Ishikawa (cell line): Measurements from ENCODE around the gene ST6GALNAC1.

Experiments used
- CEBPB ChIP-seq: IDR thresholded peaks from 2 replicates; pipeline ENCODE4 v1.6.1; 2012
- CREB1 ChIP-seq: IDR thresholded peaks from 2 replicates; pipeline ENCODE4 v1.6.1; 2012; ENCODE audit warnings: low read depth
- EGR1 ChIP-seq: IDR thresholded peaks from 2 replicates; pipeline ENCODE4 v1.6.1; 2012
- EP300 ChIP-seq: IDR thresholded peaks from 2 replicates; pipeline ENCODE4 v1.6.1; 2012; ENCODE audit warnings: borderline replicate concordance
- FOXM1 ChIP-seq: IDR thresholded peaks from 2 replicates; pipeline ENCODE4 v1.6.1; 2012; ENCODE audit warnings: low read depth, borderline replicate concordance
- MAX ChIP-seq: IDR thresholded peaks from 2 replicates; pipeline ENCODE4 v1.6.1; 2012
- NFIC ChIP-seq: IDR thresholded peaks from 2 replicates; pipeline ENCODE4 v1.6.1; 2012
- RAD21 ChIP-seq: IDR thresholded peaks from 2 replicates; pipeline ENCODE4 v1.6.1; 2012; ENCODE audit warnings: low read depth
- REST ChIP-seq: IDR thresholded peaks from 2 replicates; pipeline ENCODE4 v1.6.1; 2012; ENCODE audit warnings: low read depth, mild to moderate bottlenecking
- TAF1 ChIP-seq: IDR thresholded peaks from 2 replicates; pipeline ENCODE4 v1.6.1; 2012; ENCODE audit warnings: low read depth, mild to moderate bottlenecking
- TCF12 ChIP-seq: IDR thresholded peaks from 2 replicates; pipeline ENCODE4 v1.6.1; 2012; ENCODE audit warnings: low read depth
- TEAD4 ChIP-seq: IDR thresholded peaks from 2 replicates; pipeline ENCODE4 v1.6.1; 2012
- USF1 ChIP-seq: IDR thresholded peaks from 2 replicates; pipeline ENCODE4 v1.6.1; 2012
- YY1 ChIP-seq: IDR thresholded peaks from 2 replicates; pipeline ENCODE4 v1.6.1; 2012; ENCODE audit warnings: low read depth
- ZBTB7A ChIP-seq: IDR thresholded peaks from 2 replicates; pipeline ENCODE4 v1.6.1; 2012; ENCODE audit warnings: low read depth

The ST6GALNAC1 gene

GRCh38 chr17:76667491-76667755, 23.9 kb upstream of the ST6GALNAC1 start:
- no peak for TF ChIP-seq EGR1
- no peak for TF ChIP-seq MAX
- no peak for TF ChIP-seq NFIC
- TF ChIP-seq TAF1, result no peak
- TF ChIP-seq USF1, result no peak
- no peak for TF ChIP-seq ZBTB7A
- TF ChIP-seq RAD21, result no peak
- no peak for TF ChIP-seq CEBPB
- TF ChIP-seq CREB1, result no peak
- no peak for TF ChIP-seq REST
- TF ChIP-seq TCF12, result no peak
- TF ChIP-seq TEAD4, result no peak
- TF ChIP-seq EP300, result no peak
- no peak for TF ChIP-seq YY1
- no peak for TF ChIP-seq FOXM1

GRCh38 chr17:76660656-76661042, 17.1 kb upstream of the ST6GALNAC1 start:
- TF ChIP-seq EGR1, result no peak
- TF ChIP-seq USF1, result no peak
- TF ChIP-seq RAD21, result no peak
- TF ChIP-seq FOXM1, result no peak
- no peak for TF ChIP-seq TCF12
- TF ChIP-seq TEAD4, result no peak
- TF ChIP-seq CEBPB, result no peak
- TF ChIP-seq REST, result no peak
- no peak for TF ChIP-seq ZBTB7A
- no peak for TF ChIP-seq TAF1
- TF ChIP-seq CREB1, result no peak

GRCh38 chr17:76659928-76660655, 16.5 kb upstream of the ST6GALNAC1 start:
- TF ChIP-seq ZBTB7A (no peak), FOXM1 (peak; percentile 73; the same call in 1 of the 2 replicates), CEBPB (no peak; the same call in 1 of the 2 replicates), MAX (peak; percentile 68; the same call in 1 of the 2 replicates), EP300 (peak; percentile 94), YY1 (no peak; the same call in 1 of the 2 replicates), REST (no peak), TEAD4 (peak; percentile 86), TAF1 (no peak), EGR1 (no peak), USF1 (no peak), CREB1 (no peak), RAD21 (no peak; the same call in 1 of the 2 replicates), TCF12 (peak; percentile 95), NFIC (peak; percentile 88)

- no peak for TF ChIP-seq USF1
- no peak for TF ChIP-seq EGR1
- no peak for TF ChIP-seq FOXM1
- TF ChIP-seq NFIC, result no peak
- no peak for TF ChIP-seq CREB1
- TF ChIP-seq CEBPB, result no peak
- TF ChIP-seq REST, result no peak
- no peak for TF ChIP-seq TAF1
- no peak for TF ChIP-seq EP300
- TF ChIP-seq ZBTB7A, result no peak
Measured at GRCh38 chr17:76658242-76658662, 14.7 kb upstream of the ST6GALNAC1 start.
